Naive thymus-derived CD8-positive, alpha-beta T cell (primary cell): ENCODE measurements around the gene SIX2. TPM values are rescaled to one million over a fixed set of nuclear protein-coding genes. Genes with fewer than 3 reads are reported as not detected.

Experiments
- polyA plus RNA-seq, 3 donors: library from polyadenylated mRNA; unstranded; fragments of 300-500 nt; fragmentation: Illumina TruSeq; gene quantifications; one replicate each; pipeline ENCODE4 v1.2.3, GENCODE V29; 2021
- total RNA-seq, 8 experiments: library from RNA in 2 of 8; stranded (reverse) in 2 of 8; gene quantifications; one replicate each; pipeline ENCODE4 v1.2.3 and lab custom pipeline; 2021 to 2026

The SIX2 gene
- total and polyA plus RNA-seq, 5 experiments from 2014 or later = not detected

Other genes starting within 250 kb of the SIX2 start
- gene SIX3, start 67.8 kb downstream of the SIX2 start, total RNA-seq = not detected
- gene SIX3, start 67.8 kb downstream of the SIX2 start, polyA plus RNA-seq = not detected